ENCODE results near the gene TNC. TPM values are rescaled to one million over a fixed set of nuclear protein-coding genes. Genes with fewer than 3 reads are reported as not detected.

Gene TNC
- total RNA-seq, 1 donor from 2014 or later, result 95.2 TPM

DNA sequence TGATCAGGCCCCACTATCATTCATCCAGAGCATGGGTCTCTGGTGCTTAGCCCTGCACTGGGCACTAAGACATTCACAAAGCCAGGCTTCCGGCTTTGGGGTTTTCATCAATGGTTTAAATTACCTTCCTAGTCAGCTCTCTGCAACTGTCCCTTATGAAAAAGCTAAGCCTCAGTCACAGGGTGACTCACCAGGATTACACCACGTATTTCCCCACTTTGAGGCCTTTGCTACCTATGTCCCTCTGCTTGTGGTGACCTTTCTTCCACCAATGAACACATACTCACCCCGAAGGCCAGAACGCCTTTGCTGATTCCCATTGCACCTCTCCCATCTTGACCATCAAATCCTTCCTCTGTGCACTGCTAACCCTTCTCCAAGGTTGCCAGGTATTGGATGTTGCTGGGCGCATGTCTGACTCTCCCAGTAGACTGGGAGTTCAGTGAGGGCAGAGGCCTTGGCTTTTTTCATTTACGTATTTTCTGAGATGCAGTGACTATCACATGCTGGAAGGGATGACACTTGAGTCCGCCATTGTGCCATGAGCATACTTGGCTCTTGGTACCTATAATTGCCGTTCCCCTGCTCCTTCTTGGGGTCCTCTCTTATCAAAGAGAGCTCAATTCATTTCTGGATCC is 128.9 kb downstream of the TNC start:
- no peaks in the 10 kb centered on the region for H3K36me3 Mint-ChIP-seq
- H3K27me3 Mint-ChIP-seq, result no peaks in the 10 kb centered on the region
- no peak overlapping the region for H3K27ac Mint-ChIP-seq
- H3K4me3 Mint-ChIP-seq, result no peak overlapping the region
- TF ChIP-seq, protein P1, sequence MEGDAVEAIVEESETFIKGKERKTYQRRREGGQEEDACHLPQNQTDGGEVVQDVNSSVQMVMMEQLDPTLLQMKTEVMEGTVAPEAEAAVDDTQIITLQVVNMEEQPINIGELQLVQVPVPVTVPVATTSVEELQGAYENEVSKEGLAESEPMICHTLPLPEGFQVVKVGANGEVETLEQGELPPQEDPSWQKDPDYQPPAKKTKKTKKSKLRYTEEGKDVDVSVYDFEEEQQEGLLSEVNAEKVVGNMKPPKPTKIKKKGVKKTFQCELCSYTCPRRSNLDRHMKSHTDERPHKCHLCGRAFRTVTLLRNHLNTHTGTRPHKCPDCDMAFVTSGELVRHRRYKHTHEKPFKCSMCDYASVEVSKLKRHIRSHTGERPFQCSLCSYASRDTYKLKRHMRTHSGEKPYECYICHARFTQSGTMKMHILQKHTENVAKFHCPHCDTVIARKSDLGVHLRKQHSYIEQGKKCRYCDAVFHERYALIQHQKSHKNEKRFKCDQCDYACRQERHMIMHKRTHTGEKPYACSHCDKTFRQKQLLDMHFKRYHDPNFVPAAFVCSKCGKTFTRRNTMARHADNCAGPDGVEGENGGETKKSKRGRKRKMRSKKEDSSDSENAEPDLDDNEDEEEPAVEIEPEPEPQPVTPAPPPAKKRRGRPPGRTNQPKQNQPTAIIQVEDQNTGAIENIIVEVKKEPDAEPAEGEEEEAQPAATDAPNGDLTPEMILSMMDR (conservative IDR thresholded peaks at IDR 0.05), result no peak
- no peaks in the 10 kb centered on the region for H3K4me1 Mint-ChIP-seq (ENCODE audit: unreplicated experiment)
- no peaks in the 10 kb centered on the region for H3K9me3 Mint-ChIP-seq
- DNase-seq (ENCODE audit: extremely low spot score, unreplicated experiment), result no peak

DNA sequence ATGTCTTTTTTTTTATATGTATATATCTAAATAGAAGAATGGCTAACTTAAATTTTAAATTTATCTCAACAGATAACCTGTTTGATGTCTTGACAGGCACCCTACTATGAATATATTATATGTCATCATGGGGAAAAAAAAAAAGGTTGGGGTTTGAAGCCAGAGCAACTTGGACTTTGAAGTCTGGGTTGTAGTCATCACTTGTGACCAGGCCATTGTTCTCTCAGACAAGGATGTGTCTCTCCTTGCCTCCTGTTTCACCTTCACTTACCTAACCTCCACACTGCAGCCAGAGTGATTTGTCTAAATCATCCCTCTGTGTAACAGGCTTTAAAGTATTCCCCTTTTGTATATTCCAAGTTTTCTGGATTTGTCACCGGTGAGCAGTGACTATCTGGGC is 130.8 kb downstream of the TNC start:
- TF ChIP-seq, protein P1 (conservative IDR thresholded peaks at IDR 0.05), result no peak
- H3K4me1 Mint-ChIP-seq (ENCODE audit: unreplicated experiment), result no peaks in the 10 kb centered on the region
- no peaks in the 10 kb centered on the region for H3K27me3 Mint-ChIP-seq
- no peak overlapping the region for H3K27ac Mint-ChIP-seq
- H3K36me3 Mint-ChIP-seq, result no peaks in the 10 kb centered on the region
- no peak overlapping the region for H3K4me3 Mint-ChIP-seq
- DNase-seq (ENCODE audit: extremely low spot score, unreplicated experiment), result no peak
- no peaks in the 10 kb centered on the region for H3K9me3 Mint-ChIP-seq

DNA sequence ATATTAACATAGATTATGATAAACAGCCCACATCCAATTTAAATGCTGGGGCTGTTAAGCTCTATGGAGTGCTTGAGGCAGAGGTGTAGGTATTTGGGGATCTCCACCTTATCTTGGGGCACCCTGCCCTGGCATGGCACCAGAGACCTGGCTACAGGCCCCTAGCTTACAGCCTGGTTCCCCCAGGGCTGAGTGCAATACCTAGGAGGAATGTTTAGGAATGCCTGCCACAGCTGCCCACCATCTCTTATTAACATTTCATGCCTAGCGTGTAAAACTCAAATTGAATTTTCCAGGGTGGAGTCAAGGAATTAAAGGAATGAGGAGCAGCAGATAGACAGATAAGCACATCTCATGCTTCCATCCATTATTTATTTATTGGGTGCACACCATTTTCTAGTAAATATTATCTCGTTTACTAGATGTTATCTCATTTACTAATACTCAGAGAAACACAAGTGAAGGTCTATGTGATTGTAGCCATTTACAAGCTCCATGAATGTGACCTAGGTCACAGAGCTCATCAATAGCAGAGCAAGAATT is 131.9 kb downstream of the TNC start:
- no peaks in the 10 kb centered on the region for H3K9me3 Mint-ChIP-seq
- DNase-seq (ENCODE audit: extremely low spot score, unreplicated experiment), result no peak
- TF ChIP-seq, protein P1 (conservative IDR thresholded peaks at IDR 0.05), result no peak
- no peaks in the 10 kb centered on the region for H3K27me3 Mint-ChIP-seq
- no peak overlapping the region for H3K4me3 Mint-ChIP-seq
- no peaks in the 10 kb centered on the region for H3K36me3 Mint-ChIP-seq
- H3K27ac Mint-ChIP-seq, result no peak overlapping the region
- no peaks in the 10 kb centered on the region for H3K4me1 Mint-ChIP-seq (ENCODE audit: unreplicated experiment)

DNA sequence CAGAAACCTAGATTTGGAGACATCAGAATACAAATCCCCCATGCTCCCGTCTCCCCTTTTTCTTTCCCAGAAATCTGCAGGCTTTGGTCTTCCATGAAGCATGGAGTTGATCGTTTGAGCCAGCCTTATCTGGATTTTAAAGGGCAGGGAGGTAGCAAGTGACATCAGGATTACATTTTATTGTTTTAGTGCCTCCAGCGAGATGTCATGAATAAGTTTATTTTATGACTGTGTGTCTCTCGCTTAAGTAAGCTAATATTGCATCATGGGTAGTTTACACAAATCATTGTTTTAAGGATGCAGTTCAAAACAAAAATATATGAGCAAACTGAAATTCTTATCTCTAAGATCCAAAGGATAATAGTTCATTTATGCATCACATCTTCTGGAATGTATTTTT is 136.9 kb downstream of the TNC start:
- no peak for DNase-seq (ENCODE audit: extremely low spot score, unreplicated experiment)
- Mint-ChIP-seq H3K27ac (no peak overlapping the region), H3K9me3 (no peaks in the 10 kb centered on the region), H3K4me3 (no peak overlapping the region), H3K36me3 (no peaks in the 10 kb centered on the region), H3K4me1 (ENCODE audit: unreplicated experiment) (no peaks in the 10 kb centered on the region), H3K27me3 (no peaks in the 10 kb centered on the region)
- TF ChIP-seq, protein P1 (conservative IDR thresholded peaks at IDR 0.05), result no peak

DNA sequence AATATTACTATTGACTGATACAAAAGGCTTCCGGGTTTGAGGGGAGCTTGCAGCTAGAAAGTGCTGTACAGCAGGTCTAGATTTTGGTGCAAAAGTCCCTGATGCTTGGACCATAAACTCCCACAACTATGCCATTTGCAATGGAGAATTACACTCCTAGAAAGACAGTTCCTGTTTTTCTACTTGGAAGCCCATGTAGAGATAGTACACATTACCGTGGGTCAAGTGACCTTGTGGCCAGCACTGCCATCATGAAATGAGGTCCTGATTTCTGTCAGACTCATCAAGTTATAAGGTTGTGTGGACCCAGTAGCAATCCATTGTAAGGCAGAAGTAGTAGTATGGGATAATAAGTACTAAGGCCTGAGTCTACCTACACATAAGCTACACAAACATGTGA is 144.7 kb downstream of the TNC start:
- Mint-ChIP-seq H3K36me3 (no peaks in the 10 kb centered on the region), H3K4me3 (no peak overlapping the region)

More for the DNA sequence above, 144.7 kb downstream of the TNC start:
- no peaks in the 10 kb centered on the region for H3K9me3 Mint-ChIP-seq
- H3K4me1 Mint-ChIP-seq (ENCODE audit: unreplicated experiment), result no peaks in the 10 kb centered on the region
- DNase-seq (ENCODE audit: extremely low spot score, unreplicated experiment), result no peak
- TF ChIP-seq, protein P1 (conservative IDR thresholded peaks at IDR 0.05), result no peak
- no peak overlapping the region for H3K27ac Mint-ChIP-seq
- no peaks in the 10 kb centered on the region for H3K27me3 Mint-ChIP-seq

All from type B pancreatic cell (in vitro differentiated cells).